H1 (cell line): ENCODE measurements around the gene CASTOR1.

Experiments
- ATF2 ChIP-seq: IDR thresholded peaks from 2 replicates; pipeline ENCODE4 v1.6.1; 2012; ENCODE audit warnings: low read length, inconsistent platforms
- CBX5 ChIP-seq: fragments of 300-800, 300-1000 bp; sonication (generic); IDR thresholded peaks from 2 replicates; pipeline ENCODE4 v1.7.1; 2016; ENCODE audit warnings: antibody characterized with exemption, low read length, low read depth
- EZH2 ChIP-seq: fragments of 200-600 bp; sonication (generic); IDR thresholded peaks from 2 replicates; pipeline ENCODE4 v1.7.1; 2012; ENCODE audit warnings: low read depth, mild to moderate bottlenecking, moderate library complexity, low read length, inconsistent platforms; ENCODE audit not compliant: severe bottlenecking
- FOSL1 ChIP-seq: IDR thresholded peaks from 2 replicates; pipeline ENCODE4 v1.6.1; 2011; ENCODE audit warnings: mild to moderate bottlenecking, low read depth, low read length, moderate library complexity; ENCODE audit not compliant: insufficient read depth
- GTF2F1 ChIP-seq: IDR thresholded peaks from 2 replicates; pipeline ENCODE4 v1.6.1; 2012; ENCODE audit warnings: low read depth, low read length, improper control_type of control experiment, borderline replicate concordance
- HDAC6 ChIP-seq: IDR thresholded peaks from one replicate; pipeline ENCODE4 v1.7.1; 2012; ENCODE audit warnings: low read depth, mild to moderate bottlenecking, inconsistent platforms, low read length, moderate library complexity
- KDM1A ChIP-seq: fragments of 200-600, 300-600 bp; sonication (generic); IDR thresholded peaks from 2 replicates; pipeline ENCODE4 v1.7.1; 2016; ENCODE audit warnings: mild to moderate bottlenecking, low read length, borderline replicate concordance
- KDM5A ChIP-seq: fragments of 200-600 bp; IDR thresholded peaks from 2 replicates; pipeline ENCODE4 v1.7.1; 2012; ENCODE audit warnings: mild to moderate bottlenecking, low read length, inconsistent platforms, mixed read lengths
- RAD21 ChIP-seq, 2 experiments: IDR thresholded peaks in 1 of 2; conservative IDR thresholded peaks in 1 of 2; 2 replicates each; pipeline ENCODE4 v1.6.1; 2011; ENCODE audit warnings: low read depth in 2 of 2, low read length in 2 of 2, improper control_type of control experiment in 1 of 2, inconsistent platforms in 1 of 2, mild to moderate bottlenecking in 1 of 2, moderate library complexity in 1 of 2
- RFX5 ChIP-seq: IDR thresholded peaks from 2 replicates; pipeline ENCODE4 v1.6.1; 2011; ENCODE audit warnings: low read depth, low read length, improper control_type of control experiment, borderline replicate concordance
- SUZ12 ChIP-seq: fragments of 200-600 bp; sonication (generic); IDR thresholded peaks from 2 replicates; pipeline ENCODE4 v1.6.1; 2012; ENCODE audit warnings: mild to moderate bottlenecking, inconsistent platforms, low read length, moderate library complexity, mixed read lengths
- YY1 ChIP-seq: IDR thresholded peaks from 2 replicates; pipeline ENCODE4 v1.6.1; 2011; ENCODE audit warnings: low read depth, mild to moderate bottlenecking, low read length
- ZNF274 ChIP-seq: IDR thresholded peaks from 2 replicates; pipeline ENCODE4 v1.7.0; 2012; ENCODE audit warnings: low read length, borderline replicate concordance; ENCODE audit errors: extremely low read depth
- TF ChIP-seq, protein P1 (sequence below), 3 experiments: IDR thresholded peaks; 1 replicate in 2 of 3; 2 replicates in 1 of 3; pipeline versions ENCODE4 v1.5.1 to v1.6.1; 2011; ENCODE audit warnings: low read length in 3 of 3, mild to moderate bottlenecking in 3 of 3, inconsistent platforms in 2 of 3, low read depth in 1 of 3, moderate library complexity in 1 of 3; ENCODE audit not compliant: insufficient read depth in 1 of 3; ENCODE audit errors: control extremely low read depth in 1 of 3

GRCh38 chr22:30238661-30239487, 50.4 kb downstream of the CASTOR1 start:
- TF ChIP-seq SUZ12 (no peak), KDM1A (no peak), GTF2F1 (no peak), ZNF274 (no peak), HDAC6 (no peak), FOSL1 (no peak), ATF2 (no peak), KDM5A (no peak), YY1 (no peak), RFX5 (no peak), RAD21 (IDR thresholded peaks at IDR 0.05 in 1 of 2, conservative IDR thresholded peaks at IDR 0.05 in 1 of 2; ENCODE audit: low read depth in 2 of 2, low read length in 2 of 2) (no peak), EZH2 (no peak), CBX5 (no peak)
- TF ChIP-seq, protein P1, sequence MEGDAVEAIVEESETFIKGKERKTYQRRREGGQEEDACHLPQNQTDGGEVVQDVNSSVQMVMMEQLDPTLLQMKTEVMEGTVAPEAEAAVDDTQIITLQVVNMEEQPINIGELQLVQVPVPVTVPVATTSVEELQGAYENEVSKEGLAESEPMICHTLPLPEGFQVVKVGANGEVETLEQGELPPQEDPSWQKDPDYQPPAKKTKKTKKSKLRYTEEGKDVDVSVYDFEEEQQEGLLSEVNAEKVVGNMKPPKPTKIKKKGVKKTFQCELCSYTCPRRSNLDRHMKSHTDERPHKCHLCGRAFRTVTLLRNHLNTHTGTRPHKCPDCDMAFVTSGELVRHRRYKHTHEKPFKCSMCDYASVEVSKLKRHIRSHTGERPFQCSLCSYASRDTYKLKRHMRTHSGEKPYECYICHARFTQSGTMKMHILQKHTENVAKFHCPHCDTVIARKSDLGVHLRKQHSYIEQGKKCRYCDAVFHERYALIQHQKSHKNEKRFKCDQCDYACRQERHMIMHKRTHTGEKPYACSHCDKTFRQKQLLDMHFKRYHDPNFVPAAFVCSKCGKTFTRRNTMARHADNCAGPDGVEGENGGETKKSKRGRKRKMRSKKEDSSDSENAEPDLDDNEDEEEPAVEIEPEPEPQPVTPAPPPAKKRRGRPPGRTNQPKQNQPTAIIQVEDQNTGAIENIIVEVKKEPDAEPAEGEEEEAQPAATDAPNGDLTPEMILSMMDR (IDR thresholded peaks at IDR 0.05; ENCODE audit: control extremely low read depth in 1 of 3, insufficient read depth in 1 of 3, low read depth in 1 of 3, low read length in 3 of 3) = no peak
